Dedifferentiated amniotic fluid mesenchymal stem cell (primary cell): ENCODE data around the gene ATP5IF1.

ENCODE experiments used
- DNase-seq: peaks from one replicate; pipeline ENCODE4 v3.0.0-alpha.2; 2016; ENCODE audit errors: extremely low spot score

The ATP5IF1 gene

GRCh38 chr1:28236656-28237322 lies 865 bp downstream of the ATP5IF1 start:
- DNase-seq = no peak

GRCh38 chr1:28239004-28239403 lies 3.1 kb downstream of the ATP5IF1 start:
- no peak for DNase-seq

DNA sequence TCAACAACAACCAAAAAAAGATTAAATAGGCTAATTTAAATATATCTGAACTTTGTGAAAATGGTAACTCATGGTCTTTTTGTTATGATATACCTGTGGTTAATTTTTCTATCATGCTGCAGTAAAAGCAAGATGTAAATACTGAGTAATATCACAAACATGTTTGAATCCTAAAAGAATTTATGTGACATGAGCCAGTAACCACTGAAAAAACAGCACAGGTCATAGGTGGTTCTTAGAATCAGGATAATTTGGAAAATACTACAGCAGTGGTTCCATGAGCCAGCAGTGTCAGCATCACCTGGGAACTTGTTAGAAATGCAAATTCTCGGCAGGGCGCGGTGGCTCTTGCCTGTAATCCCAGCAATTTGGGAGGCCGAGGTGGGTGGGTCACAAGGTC lies 4.1 kb downstream of the ATP5IF1 start:
- no peak for DNase-seq

DNA sequence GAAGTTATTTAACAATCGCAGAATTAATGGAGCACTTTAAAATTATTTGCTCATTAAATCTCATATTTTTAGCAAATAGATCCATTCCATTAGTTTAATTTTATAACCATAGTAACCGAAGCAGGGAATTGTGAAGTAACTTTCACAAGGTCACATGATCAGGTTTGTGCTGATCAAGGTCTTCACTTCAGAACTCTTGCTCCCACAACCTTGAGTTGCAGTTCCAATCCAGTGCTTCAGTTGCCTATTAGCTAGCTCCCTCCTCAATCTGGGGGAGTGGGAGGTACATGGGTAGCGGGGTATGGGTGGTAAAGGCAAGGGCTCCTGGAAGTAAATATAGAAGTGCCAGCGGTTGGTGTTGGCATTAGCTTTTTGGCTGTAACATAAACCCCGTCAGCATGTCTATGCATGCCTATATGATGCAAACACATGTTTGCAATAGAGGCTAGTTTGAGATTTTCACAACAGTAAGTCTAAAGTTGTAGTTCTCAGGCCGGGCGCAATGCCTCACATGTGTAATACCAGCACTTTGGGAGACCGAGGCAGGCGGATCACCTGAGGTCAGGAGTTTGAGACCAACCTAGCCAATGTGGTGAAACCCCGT lies 5.8 kb downstream of the ATP5IF1 start:
- DNase-seq = no peak

- DNase-seq = no peak
Measured at GRCh38 chr1:28243685-28244311, 7.9 kb downstream of the ATP5IF1 start.

DNA sequence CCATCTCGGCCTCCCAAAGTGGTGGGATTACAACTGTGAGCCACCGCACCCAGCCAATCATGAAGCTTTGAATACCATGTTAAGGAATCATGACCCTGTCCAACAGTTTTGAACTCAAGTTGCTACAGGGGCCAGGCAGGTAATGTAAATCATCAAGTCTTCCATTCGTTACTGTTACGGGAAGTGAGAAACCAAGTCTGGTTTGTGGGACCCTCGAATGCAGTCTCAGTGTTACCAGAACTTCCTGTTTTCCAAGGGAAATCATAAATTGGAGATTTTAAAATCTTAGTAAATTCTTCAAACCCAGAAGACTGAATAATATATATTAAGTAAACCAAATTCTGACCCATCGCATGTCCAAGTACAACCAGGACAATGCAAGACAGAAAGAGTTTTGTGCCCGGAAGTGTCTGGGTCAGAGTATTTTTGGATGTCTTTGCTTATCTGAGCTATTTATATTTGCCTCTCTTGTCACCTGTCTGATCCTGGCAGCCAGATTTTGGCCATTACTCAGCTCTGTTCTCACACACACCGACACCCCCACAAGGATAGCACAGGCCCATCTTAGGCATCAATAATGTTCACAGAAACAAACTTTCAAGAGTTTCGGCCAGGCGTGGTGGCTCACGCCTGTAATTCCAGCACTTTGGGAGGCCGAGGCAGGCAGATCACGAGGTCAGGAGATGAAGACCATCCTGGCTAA lies 8.8 kb downstream of the ATP5IF1 start:
- no peak for DNase-seq

GRCh38 chr1:28246427-28246832 lies 10.5 kb downstream of the ATP5IF1 start:
- no peak for DNase-seq

GRCh38 chr1:28247612-28248272 lies 11.8 kb downstream of the ATP5IF1 start:
- DNase-seq = no peak

DNA sequence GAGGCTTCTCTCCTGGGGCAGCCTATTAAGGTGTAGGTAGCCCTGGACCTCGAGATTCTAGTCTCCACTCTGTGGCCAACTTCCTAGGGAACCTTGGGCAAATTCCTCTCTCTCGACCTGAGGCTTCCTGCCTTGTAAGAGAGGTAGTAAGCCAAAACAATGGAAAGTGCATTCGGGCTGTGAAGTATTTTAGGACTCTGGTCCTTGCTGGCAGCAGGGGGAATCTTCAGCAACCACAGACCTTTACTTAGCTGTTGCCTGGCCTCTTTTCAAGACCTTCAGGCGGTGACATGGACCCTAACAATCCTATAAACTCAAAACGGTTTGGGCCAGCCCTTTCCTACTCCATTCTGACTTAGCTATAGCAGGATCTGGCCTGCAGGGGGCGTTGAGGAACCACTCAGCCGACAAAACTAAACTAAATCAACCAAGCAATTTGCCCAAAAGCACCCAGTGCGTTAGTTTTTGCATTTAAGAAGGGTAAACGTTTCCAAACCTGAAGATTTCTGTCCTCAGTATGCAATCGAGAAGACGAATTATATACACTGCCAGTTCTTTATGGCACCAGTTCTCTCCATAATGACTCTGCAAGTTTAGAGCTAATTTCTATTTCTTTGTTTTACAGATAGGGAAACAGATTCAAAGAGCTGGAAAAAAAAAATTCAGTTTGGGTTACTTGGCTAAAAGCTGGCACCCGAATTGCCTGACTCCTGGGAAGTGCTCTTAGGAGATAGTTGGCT lies 12.5 kb downstream of the ATP5IF1 start:
- peak; percentile 86 for DNase-seq

GRCh38 chr1:28249013-28249865 lies 13.3 kb downstream of the ATP5IF1 start:
- DNase-seq = peak; percentile 60

GRCh38 chr1:28249866-28250295 lies 14.0 kb downstream of the ATP5IF1 start:
- no peak for DNase-seq

GRCh38 chr1:28256197-28256827 lies 20.4 kb downstream of the ATP5IF1 start:
- DNase-seq = no peak

DNA sequence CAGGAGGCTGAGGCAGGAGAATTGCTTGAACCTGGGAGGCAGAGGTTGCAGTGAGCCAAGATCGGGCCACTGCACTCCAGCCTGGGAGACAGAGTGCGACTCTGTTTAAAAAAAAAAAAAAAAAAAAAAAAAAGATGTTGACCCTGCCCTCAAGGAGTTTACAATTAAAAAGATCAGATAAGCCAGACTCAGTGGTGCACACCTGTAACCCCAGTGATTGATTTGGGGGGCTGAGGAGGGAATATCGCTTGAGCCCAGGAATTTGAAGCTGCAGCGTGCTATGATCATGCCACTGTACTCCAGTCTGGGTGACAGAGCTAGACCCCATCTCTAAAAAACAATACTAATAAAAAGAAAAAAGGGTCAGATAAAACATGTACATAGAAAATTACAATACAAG lies 21.8 kb downstream of the ATP5IF1 start:
- DNase-seq = no peak

- DNase-seq = peak; percentile 14
Measured at GRCh38 chr1:28258628-28259251, 22.8 kb downstream of the ATP5IF1 start.

- peak; percentile 99 for DNase-seq
Measured at GRCh38 chr1:28259252-28259933, 23.5 kb downstream of the ATP5IF1 start, which contains the start of gene SESN2. SESN2 (plus strand) TSS chr1:28259518; CDS start chr1:28259848, 330 bp downstream.

DNA sequence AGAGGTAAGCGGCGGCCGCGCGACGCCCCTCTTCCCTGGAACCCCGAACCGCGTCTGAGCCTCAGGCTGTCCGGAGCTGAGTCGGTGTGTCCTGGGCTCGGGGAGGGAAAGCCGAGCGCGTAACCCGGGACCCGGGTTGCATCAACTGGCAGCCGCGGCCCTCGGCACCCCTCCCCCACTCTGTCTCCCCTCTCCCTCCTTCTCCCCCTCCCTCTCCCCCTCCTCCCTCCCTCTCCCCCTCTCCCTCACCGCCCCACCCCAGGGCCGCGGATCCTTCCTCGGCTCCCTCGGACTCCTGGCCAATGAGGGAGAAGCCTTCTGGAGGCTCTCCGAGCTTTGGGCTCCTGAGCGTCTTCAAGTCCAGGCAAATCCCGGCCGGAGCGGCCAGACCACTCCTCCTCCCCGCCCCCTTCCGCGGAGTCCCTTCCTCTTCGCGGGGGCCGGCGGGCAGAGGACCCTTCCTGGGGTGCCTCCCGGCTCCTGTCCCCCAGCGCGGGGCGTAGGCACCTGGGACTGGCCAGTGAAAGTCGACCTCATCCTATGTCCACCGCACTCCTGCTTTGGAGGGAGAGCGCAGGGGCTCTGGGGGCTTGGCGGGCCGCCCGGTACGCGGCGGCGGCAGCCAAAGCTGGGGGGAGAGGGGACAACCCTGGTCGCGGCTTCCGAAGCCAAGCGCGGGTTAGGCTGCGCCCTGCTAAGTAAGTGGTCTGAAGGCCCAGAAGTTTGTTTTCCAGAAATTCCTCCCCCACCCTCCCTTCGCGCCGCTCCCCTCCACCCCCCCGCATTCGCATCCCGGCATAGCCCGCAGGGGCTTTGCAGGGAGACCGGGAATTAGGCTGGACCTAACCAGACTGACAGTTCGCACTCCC lies 24.2 kb downstream of the ATP5IF1 start:
- peak; percentile 77 for DNase-seq

- no peak for DNase-seq
Measured at GRCh38 chr1:28260803-28261174, 24.9 kb downstream of the ATP5IF1 start.

DNA sequence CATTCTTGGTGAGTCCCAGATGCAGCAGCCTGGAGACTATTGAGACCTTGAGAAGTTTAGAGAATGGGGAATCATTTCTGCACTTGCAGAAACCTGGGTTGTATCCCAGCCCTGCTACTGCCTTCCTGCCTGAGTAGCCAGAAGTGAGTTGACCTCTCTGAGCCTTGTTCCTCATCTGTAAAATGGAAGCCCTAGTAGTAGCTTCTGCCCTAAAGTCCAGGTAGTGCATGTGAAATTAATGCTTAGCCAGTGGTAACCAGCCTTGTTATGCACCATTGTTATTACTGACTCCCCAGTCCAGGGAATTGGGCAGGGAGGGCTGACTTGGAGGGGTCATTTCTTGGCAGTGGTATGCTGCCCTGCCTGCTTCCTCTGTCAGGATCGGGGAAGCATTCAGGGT lies 29.0 kb downstream of the ATP5IF1 start:
- DNase-seq = no peak
